Retinal pigment epithelial cell (primary cell): ENCODE data around the gene GALM.

Experiments
- DNase-seq: peaks from one replicate; pipeline ENCODE4 v3.0.0-alpha.2; 2010; ENCODE audit warnings: low read depth
- H3K4me3 ChIP-seq: 2 replicates; pipeline ENCODE4 v1.5.1; 2011; ENCODE audit warnings: mild to moderate bottlenecking, low read length, control low read depth, moderate library complexity
- CTCF ChIP-seq: conservative IDR thresholded peaks from 2 replicates; pipeline ENCODE4 v1.5.1; 2011; ENCODE audit warnings: low read depth, low read length, control low read depth, inconsistent platforms

GALM gene

GRCh38 chr2:38747819-38748218, 81.9 kb downstream of the GALM start:
- H3K4me3 ChIP-seq = no peak overlapping the region
- no peak for DNase-seq
- no peak for TF ChIP-seq CTCF

GRCh38 chr2:38748391-38748790, 82.5 kb downstream of the GALM start:
- no peak for TF ChIP-seq CTCF
- no peak for DNase-seq
- no peak overlapping the region for H3K4me3 ChIP-seq

- peak overlapping the region; percentile 65 for H3K4me3 ChIP-seq
- TF ChIP-seq CTCF = no peak
- no peak for DNase-seq
These were observed 83.3 kb downstream of the GALM start for GRCh38 chr2:38748943-38749804.

GRCh38 chr2:38750011-38750890, 84.3 kb downstream of the GALM start:
- no peak for TF ChIP-seq CTCF
- no peak for DNase-seq
- H3K4me3 ChIP-seq = peak overlapping the region; percentile 65

- H3K4me3 ChIP-seq = peak within 1 kb of the TSS; percentile 65
- no peak for TF ChIP-seq CTCF
- peak; percentile 98 for DNase-seq
These were observed 85.1 kb downstream of the GALM start, which contains the start of gene SRSF7 for GRCh38 chr2:38750891-38751595. Gene SRSF7, minus strand, starts transcription at chr2:38751361. Its CDS starts 105 bp downstream, at chr2:38751256.

- no peak for TF ChIP-seq CTCF
- H3K4me3 ChIP-seq = peak overlapping the region; percentile 65
- DNase-seq = no peak
These were observed 85.9 kb downstream of the GALM start for GRCh38 chr2:38751596-38752410.
